ENCODE results near the gene CAPN11. TPM values are rescaled to one million over a fixed set of nuclear protein-coding genes. Genes with fewer than 3 reads are reported as not detected.

CAPN11 gene
- total and polyA plus RNA-seq, 9 of the 15 experiments (the other 6 are each of a cell fraction or from before 2014, with no cell fraction given) = 0.03 to 0.61 (median 0.17) TPM; not detected in 1

DNA sequence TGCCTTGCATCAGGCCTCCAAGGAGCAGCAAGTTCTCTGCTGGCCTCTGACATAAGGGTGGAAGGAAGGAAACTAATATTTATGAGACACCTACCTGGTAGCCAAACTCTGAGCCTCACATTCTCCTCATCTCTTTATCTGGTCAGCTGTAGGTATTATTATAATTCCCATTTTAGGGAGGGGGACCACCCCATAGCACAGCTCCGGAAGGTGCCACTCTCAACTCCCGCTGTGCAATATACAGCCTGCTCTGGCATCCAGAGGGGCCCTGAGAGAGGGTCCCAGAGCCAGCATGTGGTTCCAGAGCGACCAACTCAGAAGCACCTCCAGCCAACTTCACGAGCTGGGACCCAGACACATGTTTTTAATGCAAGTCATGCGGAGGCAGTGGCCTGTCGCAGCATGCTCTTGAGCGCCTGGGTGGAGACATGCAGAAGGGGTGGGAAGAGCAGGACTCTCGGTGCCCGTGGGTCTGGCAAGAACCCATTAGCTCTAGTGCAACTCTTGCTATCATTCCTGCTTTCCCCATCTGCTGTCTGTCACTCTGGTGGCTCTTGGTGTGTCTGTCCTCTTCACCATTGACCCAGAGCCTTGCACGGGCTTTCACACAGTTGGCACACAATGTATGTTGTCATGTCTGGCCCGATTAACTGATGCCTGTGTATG lies 43.2 kb downstream of the CAPN11 start (continued):
- TF ChIP-seq AFF4 (CRISPR knock-in tag; IDR thresholded peaks at IDR 0.05) (no peak), PHF21A (IDR thresholded peaks at IDR 0.05; ENCODE audit: borderline replicate concordance, low read depth) (no peak), MCM7 (IDR thresholded peaks at IDR 0.05) (no peak), STAG1 (CRISPR knock-in tag; IDR thresholded peaks at IDR 0.05; ENCODE audit: borderline replicate concordance) (no peak), CBX1 (IDR thresholded peaks at IDR 0.05; ENCODE audit: low read depth) (no peak), KLF1 (tag; IDR thresholded peaks at IDR 0.05) (no peak), MCM3 (IDR thresholded peaks at IDR 0.05) (no peak), ZNF140 (CRISPR knock-in tag; IDR thresholded peaks at IDR 0.05) (no peak), MNT (conservative IDR thresholded peaks at IDR 0.05) (peak; percentile 44 to 81; a peak in 2 of 4 replicates), HOMEZ (CRISPR knock-in tag; IDR thresholded peaks at IDR 0.05) (no peak), U2AF2 (optimal IDR thresholded peaks at IDR 0.05; ENCODE audit: low read depth, low read length) (no peak), CSDE1 (IDR thresholded peaks at IDR 0.05) (no peak), BHLHE40 (IDR thresholded peaks at IDR 0.05; ENCODE audit: low read length) (peak; percentile 39; the same call in 1 of the 2 replicates), MTA1 (IDR thresholded peaks at IDR 0.05; ENCODE audit: borderline replicate concordance) (no peak), RHOXF2B (CRISPR knock-in tag; conservative IDR thresholded peaks at IDR 0.05) (no peak), ZNF507 (tag; conservative IDR thresholded peaks at IDR 0.05) (no peak), SMARCE1 (IDR thresholded peaks at IDR 0.05) (peak; percentile 48; the same call in 1 of the 2 replicates), SMAD3 (CRISPR knock-in tag; conservative IDR thresholded peaks at IDR 0.05) (no peak), ZNF76 (CRISPR knock-in tag; IDR thresholded peaks at IDR 0.05; ENCODE audit: borderline replicate concordance) (no peak), ZNF212 (CRISPR knock-in tag; IDR thresholded peaks at IDR 0.05) (no peak), ZNF561 (CRISPR knock-in tag; conservative IDR thresholded peaks at IDR 0.05) (no peak), ZNF3 (CRISPR knock-in tag; IDR thresholded peaks at IDR 0.05) (no peak), PRPF4 (IDR thresholded peaks at IDR 0.05; ENCODE audit: insufficient read depth, low read depth, low read length, poor library complexity, severe bottlenecking) (no peak), ZNF316 (IDR thresholded peaks at IDR 0.05) (peak; percentile 86)

All from K562 (cell line).